Measurements from ENCODE around the gene ZFTA.
A peak's percentile ranks its signal among the peaks of the same experiment; 100 is the strongest.
"Not testable (repeated sequence)": the region's sequence is repeated elsewhere in the genome, so short reads cannot be mapped to it uniquely, and the experiment has no call there.

The ZFTA gene

GRCh38 chr11:63768237-63769041 lies at the start of gene ZFTA:
Gene ZFTA (minus strand): TSS chr11:63768775. CDS start chr11:63768622, 153 bp downstream.
- DNase-seq, result peak; percentile 74

- no peak for DNase-seq
These were observed 49.4 kb upstream of the ZFTA start for GRCh38 chr11:63817758-63818498.

- no peak for DNase-seq
These were observed 48.2 kb upstream of the ZFTA start for GRCh38 chr11:63816732-63817131.

- DNase-seq, result no peak
These were observed 47.6 kb upstream of the ZFTA start for GRCh38 chr11:63816166-63816565.

GRCh38 chr11:63814383-63814736 lies 45.8 kb upstream of the ZFTA start:
- peak; percentile 25 for DNase-seq

- peak; percentile 51 for DNase-seq
These were observed 45.2 kb upstream of the ZFTA start for GRCh38 chr11:63813563-63814382.

- peak; percentile 79 for DNase-seq
These were observed 44.5 kb upstream of the ZFTA start, which contains the start of gene SPINDOC for GRCh38 chr11:63813035-63813562. Gene SPINDOC (plus strand): TSS chr11:63813456. CDS start chr11:63813687, 231 bp downstream.

GRCh38 chr11:63811522-63811921 lies 42.9 kb upstream of the ZFTA start:
- DNase-seq, result no peak

GRCh38 chr11:63810383-63810782 lies 41.8 kb upstream of the ZFTA start:
- not testable (repeated sequence) for DNase-seq

- DNase-seq, result no peak
These were observed 37.4 kb upstream of the ZFTA start for GRCh38 chr11:63805844-63806415.

GRCh38 chr11:63804259-63804658 lies 35.7 kb upstream of the ZFTA start:
- no peak for DNase-seq

GRCh38 chr11:63802637-63803414 lies 34.3 kb upstream of the ZFTA start:
- DNase-seq, result no peak

- DNase-seq, result no peak
These were observed 32.3 kb upstream of the ZFTA start for GRCh38 chr11:63800921-63801320.

GRCh38 chr11:63795066-63795465 lies 26.5 kb upstream of the ZFTA start:
- DNase-seq, result no peak

- DNase-seq, result no peak
These were observed 24.6 kb upstream of the ZFTA start for GRCh38 chr11:63793161-63793560.

GRCh38 chr11:63791495-63792167 lies 23.1 kb upstream of the ZFTA start:
- DNase-seq, result no peak

GRCh38 chr11:63785823-63786222 lies 17.2 kb upstream of the ZFTA start:
- no peak for DNase-seq

- DNase-seq, result no peak
These were observed 15.5 kb upstream of the ZFTA start for GRCh38 chr11:63783925-63784592.

- DNase-seq, result no peak
These were observed 14.2 kb upstream of the ZFTA start for GRCh38 chr11:63782749-63783148.

GRCh38 chr11:63779039-63779438 lies 10.5 kb upstream of the ZFTA start:
- no peak for DNase-seq

GRCh38 chr11:63775191-63775590 lies 6.6 kb upstream of the ZFTA start:
- no peak for DNase-seq
